Measurements from ENCODE around the gene DCBLD2. TPM values are rescaled to one million over a fixed set of nuclear protein-coding genes. Genes with fewer than 3 reads are reported as not detected.

Gene DCBLD2
- total RNA-seq, 1 experiment from 2014 or later = 112 TPM

- Histone ChIP-seq H3K27me3 (ENCODE audit: insufficient read depth, low read depth) (no peaks in the 10 kb centered on the region), H2AFZ (no peak overlapping the region), H3K9me3 (ENCODE audit: insufficient read depth, low read depth) (peaks cover 10% of the 10 kb centered on the region; the same call in 1 of the 2 replicates), H3K4me2 (no peak overlapping the region), H4K20me1 (ENCODE audit: insufficient read depth) (no peaks in the 10 kb centered on the region), H3K4me1 (replicated peaks; ENCODE audit: insufficient read depth) (no peaks in the 10 kb centered on the region), H3K9me2 (ENCODE audit: insufficient read depth) (no peaks in the 10 kb centered on the region), H3K4me3 (no peak overlapping the region), H3K36me3 (ENCODE audit: low read depth) (peaks cover 38% of the 10 kb centered on the region; the same call in 1 of the 2 replicates), H3K27ac (0 out of 2 replicates have a peak overlapping the region, but pooled peaks have one; percentile 2), H3K79me2 (ENCODE audit: low read depth) (peaks cover 63% of the 10 kb centered on the region), H3F3A (ENCODE audit: insufficient read depth, low read depth) (peaks cover 26% of the 10 kb centered on the region; the same call in 1 of the 2 replicates)
- CTCF ChIA-PET = no interaction called here
- intact Hi-C loops (cut with micrococcal nuclease; ENCODE audit: unreplicated experiment) = no loop called here
- TF ChIP-seq CTCF (conservative IDR thresholded peaks at IDR 0.05) = no peak
- TF ChIP-seq EZH2 (IDR thresholded peaks at IDR 0.05; ENCODE audit: low read depth) = no peak
- POLR2A ChIA-PET (ENCODE audit: unreplicated experiment) = no interaction called here
- DNase-seq = no peak
- BruUV-seq (replicated peaks) = no TSS peak
Measured at GRCh38 chr3:98856724-98857123, 44.8 kb downstream of the DCBLD2 start.

- H3K27ac ChIP-seq = peak overlapping the region; percentile 2; the same call in 1 of the 2 replicates
- no peaks in the 10 kb centered on the region for H3K9me2 ChIP-seq (ENCODE audit: insufficient read depth)
- no peak for DNase-seq
Measured at GRCh38 chr3:98855806-98856400, 45.6 kb downstream of the DCBLD2 start.

GRCh38 chr3:98848108-98848507 is 53.4 kb downstream of the DCBLD2 start:
- Histone ChIP-seq H4K20me1 (ENCODE audit: insufficient read depth) (0 out of 2 replicates have a peak, but pooled peaks cover 3% of the 10 kb centered on the region), H3K4me1 (replicated peaks; ENCODE audit: insufficient read depth) (no peaks in the 10 kb centered on the region), H3K27me3 (ENCODE audit: insufficient read depth, low read depth) (no peaks in the 10 kb centered on the region), H3K36me3 (ENCODE audit: low read depth) (peaks cover 38% of the 10 kb centered on the region), H3K4me3 (no peak overlapping the region), H3K79me2 (ENCODE audit: low read depth) (peaks cover 33% of the 10 kb centered on the region), H3K9me3 (ENCODE audit: insufficient read depth, low read depth) (no peaks in the 10 kb centered on the region), H3F3A (ENCODE audit: insufficient read depth, low read depth) (peaks cover 26% of the 10 kb centered on the region; the same call in 1 of the 2 replicates), H3K9me2 (ENCODE audit: insufficient read depth) (no peaks in the 10 kb centered on the region), H2AFZ (no peak overlapping the region), H3K4me2 (no peak overlapping the region), H3K27ac (no peak overlapping the region)
- no peak for DNase-seq
- intact Hi-C loops (cut with micrococcal nuclease; ENCODE audit: unreplicated experiment) = no loop called here
- POLR2A ChIA-PET (ENCODE audit: unreplicated experiment) = no interaction called here
- BruUV-seq (replicated peaks) = no TSS peak
- TF ChIP-seq EZH2 (IDR thresholded peaks at IDR 0.05; ENCODE audit: low read depth) (no peak), CTCF (conservative IDR thresholded peaks at IDR 0.05) (no peak)
- CTCF ChIA-PET = no interaction called here

More at GRCh38 chr3:98855806-98856400, 45.6 kb downstream of the DCBLD2 start:
- no peak overlapping the region for H3K4me2 ChIP-seq
- H3K27me3 ChIP-seq (ENCODE audit: insufficient read depth, low read depth) = no peaks in the 10 kb centered on the region
- POLR2A ChIA-PET (ENCODE audit: unreplicated experiment) = no interaction called here
- intact Hi-C loops (cut with micrococcal nuclease; ENCODE audit: unreplicated experiment) = no loop called here
- no peak overlapping the region for H2AFZ ChIP-seq
- H3K79me2 ChIP-seq (ENCODE audit: low read depth) = peaks cover 58% of the 10 kb centered on the region
- TF ChIP-seq CTCF (conservative IDR thresholded peaks at IDR 0.05) (no peak), EZH2 (IDR thresholded peaks at IDR 0.05; ENCODE audit: low read depth) (no peak)
- H3F3A ChIP-seq (ENCODE audit: insufficient read depth, low read depth) = peaks cover 21% of the 10 kb centered on the region; the same call in 1 of the 2 replicates
- no peaks in the 10 kb centered on the region for H4K20me1 ChIP-seq (ENCODE audit: insufficient read depth)
- no TSS peak for BruUV-seq (replicated peaks)
- H3K9me3 ChIP-seq (ENCODE audit: insufficient read depth, low read depth) = peaks cover 9% of the 10 kb centered on the region; the same call in 1 of the 2 replicates
- H3K4me3 ChIP-seq = no peak overlapping the region
- CTCF ChIA-PET = no interaction called here
- no peaks in the 10 kb centered on the region for H3K4me1 ChIP-seq (replicated peaks; ENCODE audit: insufficient read depth)
- peaks cover 38% of the 10 kb centered on the region; the same call in 1 of the 2 replicates for H3K36me3 ChIP-seq (ENCODE audit: low read depth)
